Tibial nerve (tissue), 4 donors: ENCODE measurements around the gene LTBP1. TPM values are rescaled to one million over a fixed set of nuclear protein-coding genes. Genes with fewer than 3 reads are reported as not detected.

Source experiments
- DNase-seq, 2 donors: peaks; one replicate each; pipeline ENCODE4 v3.0.0-alpha.2; 2019; ENCODE audit warnings: low spot score in 2 of 2
- H3K27ac ChIP-seq, 4 donors: fragments of 200-600 bp; sonication (generic) in 3 of 4; one replicate each; pipeline ENCODE4 v1.5.1; 2017 to 2019; ENCODE audit warnings: mild to moderate bottlenecking in 1 of 4
- H3K27me3 ChIP-seq, 2 donors: fragments of 200-600 bp; sonication (generic) in 1 of 2; one replicate each; pipeline versions ENCODE4 v1.5.1 to v1.6.0; 2017 to 2019
- H3K36me3 ChIP-seq, 3 donors: fragments of 200-600 bp; sonication (generic); one replicate each; pipeline ENCODE4 v1.5.1; 2018 to 2019
- H3K4me1 ChIP-seq, 4 donors: fragments of 200-600 bp; sonication (generic) in 3 of 4; one replicate each; pipeline ENCODE4 v1.5.1; 2017 to 2019
- H3K4me3 ChIP-seq, 4 donors: fragments of 200-600 bp; sonication (generic) in 3 of 4; one replicate each; pipeline ENCODE4 v1.5.1; 2017 to 2019; ENCODE audit warnings: mild to moderate bottlenecking in 1 of 4, moderate library complexity in 1 of 4
- H3K9me3 ChIP-seq, 4 donors: fragments of 200-600 bp; sonication (generic) in 3 of 4; one replicate each; pipeline ENCODE4 v1.5.1; 2017 to 2019
- EP300 ChIP-seq, 2 donors: sonication (generic); formaldehyde crosslinking; IDR thresholded peaks; one replicate each; pipeline ENCODE4 v1.6.1; 2017; ENCODE audit warnings: antibody characterized with exemption in 2 of 2, mild to moderate bottlenecking in 1 of 2
- POLR2A ChIP-seq, 2 donors: fragments of 450-650 bp; IDR thresholded peaks; one replicate each; pipeline ENCODE4 v1.6.1; 2017; ENCODE audit warnings: antibody characterized with exemption in 2 of 2, mild to moderate bottlenecking in 2 of 2, moderate library complexity in 2 of 2
- WGBS, 2 donors: methylation state at CpG; one replicate each; pipeline ENCODE4 v1.1.5; 2018; 5-methylcytosine and 5-hydroxymethylcytosine counted together
- total RNA-seq, 4 donors: library from RNA; depleted of rRNA; stranded (reverse); fragments of >200 nt; gene quantifications; one replicate each; pipeline ENCODE4 v1.1.0, GENCODE V29; 2016
- TF ChIP-seq, protein P1 (sequence below), 5 experiments: fragments of 200-600 bp in 3 of 5; fragments of 450-650 bp in 2 of 5; sonication (generic) in 3 of 5; IDR thresholded peaks; one replicate each; pipeline ENCODE4 v1.5.1; 2016 to 2019; ENCODE audit warnings: antibody characterized with exemption in 5 of 5, mild to moderate bottlenecking in 3 of 5, moderate library complexity in 2 of 5

Gene LTBP1
- total RNA-seq, 4 donors from 2014 or later: 29.4 to 89.8 (median 50.6) TPM

- H3K4me3 ChIP-seq: no peak overlapping the region
- H3K27ac ChIP-seq: no peak overlapping the region
- H3K27me3 ChIP-seq: no peaks in the 10 kb centered on the region
- H3K36me3 ChIP-seq: no peaks in the 10 kb centered on the region
- no peak for DNase-seq
- TF ChIP-seq, protein P1, sequence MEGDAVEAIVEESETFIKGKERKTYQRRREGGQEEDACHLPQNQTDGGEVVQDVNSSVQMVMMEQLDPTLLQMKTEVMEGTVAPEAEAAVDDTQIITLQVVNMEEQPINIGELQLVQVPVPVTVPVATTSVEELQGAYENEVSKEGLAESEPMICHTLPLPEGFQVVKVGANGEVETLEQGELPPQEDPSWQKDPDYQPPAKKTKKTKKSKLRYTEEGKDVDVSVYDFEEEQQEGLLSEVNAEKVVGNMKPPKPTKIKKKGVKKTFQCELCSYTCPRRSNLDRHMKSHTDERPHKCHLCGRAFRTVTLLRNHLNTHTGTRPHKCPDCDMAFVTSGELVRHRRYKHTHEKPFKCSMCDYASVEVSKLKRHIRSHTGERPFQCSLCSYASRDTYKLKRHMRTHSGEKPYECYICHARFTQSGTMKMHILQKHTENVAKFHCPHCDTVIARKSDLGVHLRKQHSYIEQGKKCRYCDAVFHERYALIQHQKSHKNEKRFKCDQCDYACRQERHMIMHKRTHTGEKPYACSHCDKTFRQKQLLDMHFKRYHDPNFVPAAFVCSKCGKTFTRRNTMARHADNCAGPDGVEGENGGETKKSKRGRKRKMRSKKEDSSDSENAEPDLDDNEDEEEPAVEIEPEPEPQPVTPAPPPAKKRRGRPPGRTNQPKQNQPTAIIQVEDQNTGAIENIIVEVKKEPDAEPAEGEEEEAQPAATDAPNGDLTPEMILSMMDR (IDR thresholded peaks at IDR 0.05): no peak
- no peak for TF ChIP-seq EP300 (IDR thresholded peaks at IDR 0.05)
- WGBS, 2 donors: 0% methylated on average over 1 of the region's 1 CpG
- no peaks in the 10 kb centered on the region for H3K4me1 ChIP-seq
- peaks cover 0 to 7% (median 0%) of the 10 kb centered on the region in 4 donors for H3K9me3 ChIP-seq
Observed at GRCh38 chr2:32990556-32990955, 43.8 kb downstream of the LTBP1 start.

GRCh38 chr2:32991091-32991845 is 44.5 kb downstream of the LTBP1 start:
- no peaks in the 10 kb centered on the region for H3K36me3 ChIP-seq
- DNase-seq: no peak
- no peak overlapping the region for H3K27ac ChIP-seq
- TF ChIP-seq POLR2A (IDR thresholded peaks at IDR 0.05) (no peak), EP300 (IDR thresholded peaks at IDR 0.05) (no peak)
- TF ChIP-seq, protein P1 (IDR thresholded peaks at IDR 0.05): no peak
- no peaks in the 10 kb centered on the region for H3K27me3 ChIP-seq
- H3K9me3 ChIP-seq: peaks cover 0 to 13% (median 0%) of the 10 kb centered on the region in 4 donors
- H3K4me1 ChIP-seq: no peaks in the 10 kb centered on the region
- WGBS, 2 donors: 91 to 92% methylated on average over 6 of the region's 6 CpGs
- no peak overlapping the region for H3K4me3 ChIP-seq

DNA sequence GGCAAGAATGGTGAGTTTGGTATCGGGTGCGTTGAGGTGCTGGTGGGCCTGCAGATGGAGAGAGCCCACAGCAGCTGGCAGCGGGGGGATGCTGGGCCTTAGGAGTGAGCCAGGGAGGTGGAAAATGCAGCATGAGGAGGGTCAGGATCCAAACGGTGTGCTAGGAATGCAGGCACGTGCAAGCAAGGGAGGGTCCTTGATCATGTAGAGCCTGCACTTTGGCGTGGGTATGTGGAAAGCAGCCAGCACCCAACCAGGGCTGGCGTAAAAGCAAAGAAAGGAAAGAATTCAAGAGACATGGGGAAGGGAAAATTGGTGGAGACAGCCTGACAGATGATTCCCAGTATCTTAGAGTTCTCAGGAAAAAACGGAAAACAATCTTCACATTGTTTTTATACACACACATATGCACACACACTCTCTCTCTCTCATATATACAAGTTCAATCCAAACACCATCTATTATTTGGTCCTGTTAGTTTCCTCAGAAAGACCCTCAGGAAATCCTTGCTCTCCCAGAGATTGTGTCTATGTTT is 46.3 kb downstream of the LTBP1 start:
- H3K4me3 ChIP-seq: no peak overlapping the region
- peaks cover 0 to 11% (median 0%) of the 10 kb centered on the region in 4 donors for H3K9me3 ChIP-seq

GRCh38 chr2:32997705-32998104 is 51.0 kb downstream of the LTBP1 start:
- WGBS, 2 donors: 80 to 97% methylated on average over 2 of the region's 2 CpGs

More for the DNA sequence above, 46.3 kb downstream of the LTBP1 start:
- Histone ChIP-seq H3K27me3 (no peaks in the 10 kb centered on the region), H3K36me3 (no peaks in the 10 kb centered on the region), H3K4me1 (no peaks in the 10 kb centered on the region), H3K27ac (no peak overlapping the region)
- 55 to 59% methylated on average over 8 of the region's 8 CpGs for WGBS, 2 donors
- DNase-seq: no peak
- TF ChIP-seq, protein P1 (IDR thresholded peaks at IDR 0.05): no peak
- TF ChIP-seq EP300 (IDR thresholded peaks at IDR 0.05): no peak
- TF ChIP-seq POLR2A (IDR thresholded peaks at IDR 0.05): no peak

DNA sequence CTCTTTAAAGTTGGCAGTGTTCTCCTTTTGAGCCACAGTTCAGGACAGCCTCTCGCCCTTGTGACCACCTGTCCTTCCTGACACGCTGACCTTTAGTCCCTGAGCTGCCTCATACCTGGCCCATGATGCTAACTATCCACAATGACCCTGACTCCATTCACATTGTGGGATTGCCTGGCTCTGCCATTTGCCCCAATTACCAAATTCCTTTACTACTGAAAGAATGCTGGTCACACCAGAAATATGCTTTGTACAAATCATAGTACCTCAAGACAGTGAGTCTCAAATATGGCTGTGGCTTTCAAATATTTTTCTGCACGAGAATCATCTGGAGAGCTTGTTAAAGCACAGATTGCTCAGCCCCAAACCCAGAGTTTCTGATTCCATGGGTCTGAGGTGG is 54.2 kb downstream of the LTBP1 start:
- Histone ChIP-seq H3K4me3 (no peak overlapping the region), H3K4me1 (no peaks in the 10 kb centered on the region), H3K27ac (no peak overlapping the region), H3K9me3 (peaks cover 0 to 2% (median 0%) of the 10 kb centered on the region in 4 donors), H3K27me3 (no peaks in the 10 kb centered on the region), H3K36me3 (no peaks in the 10 kb centered on the region)
- WGBS, 2 donors: no CpG with 5 or more reads among the region's 3 CpGs
- DNase-seq: no peak
- no peak for TF ChIP-seq EP300 (IDR thresholded peaks at IDR 0.05)
- TF ChIP-seq, protein P1 (IDR thresholded peaks at IDR 0.05): no peak
- no peak for TF ChIP-seq POLR2A (IDR thresholded peaks at IDR 0.05)

More at GRCh38 chr2:32997705-32998104, 51.0 kb downstream of the LTBP1 start:
- Histone ChIP-seq H3K4me3 (no peak overlapping the region), H3K36me3 (no peaks in the 10 kb centered on the region), H3K4me1 (no peaks in the 10 kb centered on the region), H3K27me3 (no peaks in the 10 kb centered on the region), H3K9me3 (peaks cover 0 to 11% (median 0%) of the 10 kb centered on the region in 4 donors), H3K27ac (no peak overlapping the region)
- TF ChIP-seq, protein P1 (IDR thresholded peaks at IDR 0.05): no peak
- TF ChIP-seq EP300 (IDR thresholded peaks at IDR 0.05): no peak
- TF ChIP-seq POLR2A (IDR thresholded peaks at IDR 0.05): no peak
- DNase-seq: no peak
